ENCODE data around the gene RFX3.

The RFX3 gene

DNA sequence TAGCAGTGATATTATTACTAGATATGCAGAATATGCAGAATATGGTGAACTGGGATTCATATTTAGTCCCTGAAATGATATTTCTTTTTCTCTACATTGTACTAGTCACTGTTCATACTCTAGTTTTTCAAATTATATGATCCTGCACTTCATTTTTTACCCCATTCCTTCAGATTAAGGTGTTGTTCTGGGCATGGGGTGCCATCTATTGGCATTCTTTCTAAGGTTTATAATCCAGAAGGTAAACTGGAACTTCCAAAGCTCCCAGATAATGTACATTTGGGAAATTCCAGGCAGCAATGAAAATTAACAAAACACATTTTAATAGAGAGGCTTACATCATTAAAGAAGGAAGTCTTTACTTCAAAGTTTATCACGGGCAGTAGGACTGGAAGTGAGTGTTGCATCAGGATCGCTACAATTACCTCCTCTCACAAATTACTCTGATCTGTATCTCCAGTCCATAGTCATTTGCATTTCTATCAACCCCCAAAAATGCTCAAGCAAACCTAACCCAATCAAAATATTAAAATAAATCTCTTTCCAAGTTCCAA lies 12.5 kb downstream of the RFX3 start:
- DNase-seq (ENCODE audit: low spot score): no peak

DNA sequence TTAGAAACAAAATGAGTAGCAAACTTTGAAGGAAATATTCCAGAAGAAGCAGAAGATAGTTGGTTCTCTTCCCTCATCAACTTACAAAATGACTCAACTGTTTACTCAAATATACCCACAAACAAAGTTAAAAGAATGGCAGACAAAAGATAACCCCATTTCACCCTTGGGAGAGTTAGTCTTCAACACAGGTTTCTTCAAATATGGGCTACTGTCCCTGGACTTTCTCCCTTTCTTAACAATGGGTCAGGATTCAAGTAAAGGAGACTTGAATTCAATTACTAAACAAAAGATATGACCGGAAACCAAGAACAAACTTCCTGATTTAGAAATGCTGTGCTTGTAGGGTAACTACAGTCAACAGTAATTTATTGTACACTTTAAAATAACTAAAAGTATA lies 14.2 kb downstream of the RFX3 start:
- no peak for DNase-seq (ENCODE audit: low spot score)

DNA sequence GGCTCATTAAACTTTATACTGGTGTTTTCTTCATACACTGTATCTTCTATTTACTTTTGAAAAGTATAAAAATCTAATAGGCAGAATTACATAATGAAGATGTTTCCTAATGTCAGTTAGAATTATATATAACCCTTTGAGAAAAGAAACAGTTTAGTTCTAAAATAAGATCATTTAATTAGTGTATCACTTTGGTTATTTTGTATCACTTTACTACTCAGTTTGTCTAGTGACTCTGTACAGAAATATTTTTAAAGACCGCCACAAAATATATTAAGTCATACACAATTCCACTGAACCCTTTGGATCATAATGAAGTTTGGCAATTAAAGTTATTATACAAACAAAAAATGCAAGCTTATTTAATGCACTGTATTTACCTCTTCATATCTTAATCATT lies 15.0 kb downstream of the RFX3 start:
- DNase-seq (ENCODE audit: low spot score): no peak

DNA sequence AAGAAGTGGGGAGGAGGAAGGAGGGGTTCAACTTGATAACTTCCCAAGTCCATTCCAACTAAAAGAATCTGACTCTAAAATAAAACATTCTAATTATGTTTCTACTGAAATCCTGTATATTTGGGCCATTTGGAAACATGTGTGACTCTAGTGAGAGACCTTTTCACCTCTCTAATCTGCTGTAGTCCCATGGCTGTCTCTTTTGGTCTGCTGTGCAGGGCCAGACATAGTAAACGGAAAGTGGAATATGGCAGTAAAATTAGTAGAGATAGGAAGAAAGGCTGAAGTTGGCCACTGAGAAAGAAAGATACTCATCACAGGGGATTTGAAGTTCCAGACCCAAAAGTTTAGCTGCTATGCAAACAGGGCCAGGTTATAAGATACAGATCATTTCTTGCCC lies 15.9 kb downstream of the RFX3 start:
- no peak for DNase-seq (ENCODE audit: low spot score)

DNA sequence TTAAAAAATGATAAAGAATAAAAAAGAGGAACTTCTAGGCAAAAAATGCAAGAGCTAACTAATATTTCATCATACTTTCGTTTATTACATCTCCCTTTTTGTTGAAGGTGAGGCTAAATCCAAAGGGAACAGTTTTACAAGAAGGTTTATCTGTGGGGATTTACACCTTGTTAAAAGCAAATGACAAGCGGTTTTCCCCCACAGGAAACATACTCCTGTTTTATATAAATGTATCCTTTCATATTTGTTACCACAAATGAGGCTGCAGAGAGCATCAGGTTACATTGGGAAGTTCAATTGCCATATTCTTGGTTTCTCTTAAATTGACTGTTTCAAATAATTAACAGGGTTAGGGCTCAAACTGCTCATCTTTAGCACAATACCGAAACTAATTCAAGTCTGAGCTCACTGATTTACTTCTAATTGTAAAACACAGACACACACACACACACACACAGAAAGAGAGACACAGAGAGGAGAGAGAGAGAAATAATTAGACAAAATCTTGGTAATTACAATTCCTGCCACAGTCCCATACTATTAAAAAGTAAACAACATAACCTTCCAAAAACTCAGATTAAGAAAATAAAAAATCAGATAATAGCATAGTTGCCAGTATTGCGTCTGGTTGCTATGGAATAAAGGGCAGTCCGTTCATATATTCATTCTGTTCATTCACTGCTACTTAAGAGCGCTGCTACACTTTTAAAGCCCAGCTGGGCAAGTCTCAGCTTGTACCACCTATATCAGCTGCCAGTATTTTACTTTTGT lies 17.1 kb downstream of the RFX3 start:
- DNase-seq (ENCODE audit: low spot score): no peak

DNA sequence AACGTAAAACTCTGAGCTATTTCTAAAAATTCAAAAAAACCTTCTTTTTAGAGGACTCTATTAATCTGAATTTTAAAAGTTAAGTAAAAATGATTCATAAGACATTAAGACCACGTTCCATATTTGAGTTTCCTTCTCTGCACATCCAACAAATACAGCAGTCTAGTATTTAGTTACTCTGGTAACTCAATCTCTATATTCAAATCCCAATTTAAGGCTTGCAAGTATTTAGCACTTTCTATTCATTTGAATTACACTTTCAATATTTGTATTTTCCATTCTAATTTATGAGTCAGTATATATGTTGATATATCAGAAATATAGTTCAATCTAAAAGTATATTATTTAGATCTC lies 17.7 kb downstream of the RFX3 start:
- no peak for DNase-seq (ENCODE audit: low spot score)

DNA sequence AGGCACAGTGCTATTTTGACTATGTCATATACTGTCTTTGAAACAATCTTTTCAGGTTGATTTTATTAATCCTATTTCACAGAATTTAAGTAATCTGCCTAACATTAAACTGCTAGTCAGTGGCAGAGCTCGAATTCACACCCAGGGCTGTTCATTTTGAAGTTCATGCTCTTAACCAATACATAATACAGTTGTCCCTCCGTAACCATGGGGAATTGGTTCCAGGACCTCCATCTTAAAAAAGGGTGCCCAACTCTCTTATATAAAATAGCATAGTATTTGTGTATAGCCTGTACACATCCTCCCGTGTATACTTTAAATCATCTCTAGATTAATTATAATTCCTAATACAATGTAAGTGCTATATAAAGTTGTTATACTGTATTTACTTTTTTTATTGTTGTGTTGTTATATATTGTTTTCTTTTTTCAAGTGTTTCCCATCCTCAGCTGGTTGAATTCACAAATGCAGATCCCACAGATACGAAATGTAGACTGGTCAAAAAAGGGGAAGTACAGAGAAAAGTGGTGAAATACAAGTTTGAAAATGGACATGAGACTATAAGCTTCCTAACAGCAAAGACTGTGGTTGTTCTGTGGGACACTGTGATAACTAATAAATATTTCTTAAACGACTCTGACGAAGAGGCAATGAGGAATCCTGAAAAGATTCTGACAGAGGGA lies 18.3 kb downstream of the RFX3 start:
- no peak for DNase-seq (ENCODE audit: low spot score)

DNA sequence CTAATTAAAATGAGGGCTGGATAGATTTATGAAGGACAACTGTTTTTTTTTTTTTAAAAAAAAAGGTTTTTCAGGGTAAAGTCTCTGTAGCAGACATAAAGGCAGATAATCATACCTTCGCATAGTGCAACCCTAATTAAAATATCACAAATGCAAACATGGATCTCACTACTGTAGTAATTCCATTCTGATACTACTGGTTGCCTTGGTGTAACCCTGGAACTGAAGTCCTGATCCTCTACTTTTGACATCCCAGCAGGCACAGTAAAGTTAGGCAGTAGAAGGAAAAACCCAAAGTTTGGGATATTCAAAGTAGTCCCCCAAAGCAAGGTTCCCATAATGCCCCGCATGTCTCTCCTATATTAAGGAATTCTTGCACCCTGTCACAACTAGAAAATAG lies 19.6 kb downstream of the RFX3 start:
- DNase-seq (ENCODE audit: low spot score): no peak

DNA sequence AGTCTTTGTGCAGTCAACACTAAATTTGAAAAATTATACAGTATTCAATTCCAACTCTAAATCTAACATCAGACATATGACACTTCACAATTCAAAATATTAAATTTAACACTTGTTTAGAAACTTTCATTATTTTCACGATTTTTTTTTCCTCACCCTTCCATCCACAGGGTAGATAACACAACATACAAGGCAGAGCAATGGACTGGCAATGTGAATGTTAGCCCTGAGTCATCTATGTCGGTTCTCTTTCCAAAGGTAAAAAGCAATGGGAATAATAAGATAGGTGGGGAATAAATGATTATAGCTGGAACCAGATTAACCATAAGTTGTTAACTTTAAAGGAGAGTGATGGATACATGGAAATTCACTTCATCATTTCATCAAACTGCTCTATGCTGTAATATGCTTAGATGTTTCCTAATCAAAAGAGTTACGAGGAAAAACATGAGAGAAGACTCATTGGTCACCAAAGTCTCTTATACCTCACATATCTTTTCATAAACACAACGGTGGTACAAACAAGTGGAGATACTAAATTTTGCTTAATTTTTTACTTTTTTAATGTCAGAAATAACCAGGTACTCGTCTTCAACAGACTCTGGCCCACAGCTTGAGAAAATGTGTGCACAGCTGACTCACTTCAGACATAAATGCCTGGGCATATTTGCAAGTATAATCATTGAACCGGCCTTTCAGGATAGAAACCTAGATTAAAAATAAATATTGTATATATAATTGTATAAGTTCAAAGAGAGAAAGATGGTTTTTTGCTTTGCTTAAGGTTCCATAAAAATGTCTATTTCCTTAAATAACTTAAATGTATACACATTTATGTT lies 23.0 kb downstream of the RFX3 start:
- DNase-seq (ENCODE audit: low spot score): no peak

DNA sequence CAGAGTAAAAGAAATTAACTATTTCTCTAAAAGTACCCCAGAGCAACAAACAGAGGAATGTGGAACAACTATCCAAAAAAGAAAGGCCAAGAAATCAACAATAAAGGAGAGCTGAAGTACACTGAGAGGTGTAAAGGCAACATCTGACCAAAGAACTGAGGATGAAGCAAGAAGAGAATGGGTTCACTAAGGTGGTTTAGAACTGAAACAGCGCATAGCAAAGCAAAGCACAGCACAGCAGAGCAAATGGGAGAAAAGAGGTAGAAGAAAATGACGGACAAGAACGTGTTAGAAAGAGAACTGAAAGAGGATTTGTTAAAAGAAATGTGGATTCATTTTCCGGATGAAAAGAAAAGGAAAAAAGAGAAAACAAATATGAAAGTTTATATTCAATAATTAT lies 25.8 kb downstream of the RFX3 start:
- no peak for DNase-seq (ENCODE audit: low spot score)

DNA sequence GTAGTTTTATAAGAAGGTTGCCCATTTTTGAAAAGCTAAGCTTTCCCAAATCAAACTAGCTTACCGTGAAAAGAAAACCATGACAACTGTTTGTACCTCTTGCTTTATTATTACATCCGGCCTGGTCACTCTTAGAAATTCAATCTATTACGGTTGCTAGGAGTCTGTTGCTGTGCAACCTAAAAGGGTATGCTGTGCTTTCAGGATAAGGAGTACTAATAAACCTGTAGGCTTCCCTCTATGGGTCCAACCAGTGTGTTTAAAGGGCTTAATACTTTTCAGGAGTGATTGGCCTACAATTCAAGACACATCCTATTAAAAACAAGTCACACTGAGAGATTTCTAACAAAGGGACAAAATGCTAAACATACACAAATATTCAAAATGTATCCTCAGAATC lies 27.1 kb downstream of the RFX3 start:
- no peak for DNase-seq (ENCODE audit: low spot score)

DNA sequence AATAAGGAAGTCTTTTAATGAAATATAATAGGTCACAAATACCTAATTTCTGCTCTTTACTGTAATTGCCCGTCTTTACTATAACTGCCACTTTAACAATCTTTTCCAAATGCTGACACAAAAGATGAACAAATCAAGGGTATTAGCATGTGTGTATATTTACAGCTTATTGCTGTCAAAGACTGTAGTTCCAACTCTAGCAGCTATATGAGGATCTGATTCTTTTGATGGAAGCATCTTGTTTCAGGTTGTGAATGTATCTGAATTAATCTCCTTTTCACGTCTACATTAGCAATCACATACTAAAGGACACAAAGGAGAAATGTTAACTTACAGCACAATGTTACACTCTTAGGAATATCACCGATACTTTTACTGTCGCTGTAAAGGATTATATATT lies 27.9 kb downstream of the RFX3 start:
- DNase-seq (ENCODE audit: low spot score): no peak

DNA sequence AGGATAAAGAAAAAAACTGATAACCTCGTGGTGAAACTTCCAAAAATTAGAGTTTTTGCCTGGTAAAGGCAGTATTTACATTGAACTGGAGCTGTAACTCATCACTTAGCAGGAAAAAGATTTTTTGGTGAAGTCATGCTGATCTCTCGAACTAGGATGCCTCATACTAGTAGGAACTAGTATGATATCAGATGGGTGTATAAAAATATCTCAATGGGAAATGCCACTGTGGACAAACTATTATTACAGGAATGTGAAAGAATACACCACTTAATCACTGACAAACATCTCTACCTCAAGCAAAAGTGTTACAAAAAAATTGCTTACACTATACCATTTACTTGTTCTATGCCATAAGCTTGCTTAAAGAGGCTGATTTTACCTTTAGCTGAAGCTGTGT lies 28.4 kb downstream of the RFX3 start:
- DNase-seq (ENCODE audit: low spot score): no peak

DNA sequence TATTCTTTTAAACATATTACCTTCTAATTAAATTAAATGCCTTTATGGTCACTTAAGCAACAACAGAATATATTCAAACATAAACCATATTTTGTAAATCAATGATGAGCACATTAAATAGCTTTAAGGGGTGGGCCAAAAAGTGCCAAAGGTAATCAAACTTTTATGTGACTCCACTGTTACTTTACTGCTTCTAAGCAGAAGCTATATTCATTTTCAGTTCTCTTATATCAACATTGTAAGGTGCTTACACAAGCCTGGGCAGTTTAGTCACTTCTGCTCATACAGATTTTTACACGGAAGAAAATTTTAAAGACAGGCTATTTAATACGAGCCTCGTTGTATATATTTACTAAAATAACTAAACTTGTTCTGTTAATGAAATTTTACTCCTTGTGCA lies 29.9 kb downstream of the RFX3 start:
- DNase-seq (ENCODE audit: low spot score): no peak

DNA sequence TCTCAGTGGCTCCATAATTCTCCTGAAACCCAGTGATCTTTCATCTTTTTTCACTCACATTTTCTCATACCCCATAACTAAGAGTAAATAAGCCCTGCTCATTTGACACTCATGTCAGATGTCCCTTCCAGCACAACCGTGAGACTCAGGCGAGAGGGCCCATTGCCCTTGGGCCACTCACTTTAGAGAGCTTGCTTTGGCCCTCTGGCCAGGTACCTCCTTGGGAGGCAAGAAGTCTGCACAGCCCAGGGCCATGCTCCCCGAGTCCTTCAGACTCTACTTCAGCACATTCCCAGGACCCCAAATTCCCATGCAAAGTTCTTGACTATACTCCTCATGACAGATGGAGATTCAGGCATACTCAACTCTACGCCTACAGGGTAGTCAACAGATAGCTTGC lies 33.6 kb downstream of the RFX3 start:
- DNase-seq (ENCODE audit: low spot score): no peak

DNA sequence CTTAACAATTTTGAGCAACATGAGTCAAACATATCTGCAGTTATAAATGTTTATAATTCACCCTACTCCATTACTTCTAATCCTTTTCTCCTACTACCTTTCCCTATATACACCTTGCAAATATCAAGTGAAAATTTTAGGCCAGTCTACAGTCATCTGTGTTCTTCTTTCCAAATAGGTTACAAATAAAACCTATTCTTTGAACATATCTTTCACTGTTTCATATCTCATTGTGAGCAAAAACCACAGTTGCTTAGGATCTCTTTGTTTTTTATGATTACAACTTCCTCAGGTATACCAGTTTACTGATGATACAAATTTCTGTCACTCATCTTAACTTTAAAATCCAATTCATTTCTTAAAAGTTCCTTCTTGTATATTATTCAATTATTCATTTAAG lies 34.4 kb downstream of the RFX3 start:
- DNase-seq (ENCODE audit: low spot score): no peak

DNA sequence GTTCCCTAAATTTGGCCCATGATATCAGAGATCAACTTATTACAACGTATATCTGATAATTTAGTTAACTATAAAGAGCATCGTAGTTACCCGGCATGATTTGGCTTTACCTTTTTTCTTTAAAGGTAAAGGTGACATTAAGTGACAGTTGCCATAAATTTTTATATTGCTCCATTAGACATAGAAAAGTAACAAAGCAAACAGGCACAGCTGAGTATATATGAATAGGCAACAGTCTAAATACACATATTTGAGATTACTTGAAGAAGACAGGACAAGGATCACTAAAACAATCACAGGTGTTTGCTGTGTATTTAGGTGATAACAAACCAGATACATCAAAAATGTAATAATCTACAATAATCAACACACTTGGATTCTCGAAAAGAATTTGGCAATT lies 34.8 kb downstream of the RFX3 start:
- DNase-seq (ENCODE audit: low spot score): no peak

DNA sequence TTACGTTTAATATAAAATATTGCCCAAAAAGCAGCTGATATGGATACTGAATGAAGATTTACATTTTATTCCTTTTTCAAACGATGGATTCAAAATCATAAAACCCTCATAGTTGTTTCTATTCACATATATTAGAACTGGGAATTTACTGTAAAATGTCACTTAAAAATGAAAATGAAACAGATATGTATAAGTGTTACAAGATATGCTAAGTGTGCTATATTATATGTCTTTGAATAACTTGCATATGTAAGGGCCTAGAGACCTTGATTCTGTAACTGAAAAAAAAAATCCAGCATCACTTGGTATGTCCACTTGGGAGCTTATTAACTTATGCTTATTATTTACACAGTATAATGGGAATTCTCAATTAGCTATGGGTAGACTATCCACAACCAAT lies 43.2 kb downstream of the RFX3 start:
- DNase-seq (ENCODE audit: low spot score): no peak

DNA sequence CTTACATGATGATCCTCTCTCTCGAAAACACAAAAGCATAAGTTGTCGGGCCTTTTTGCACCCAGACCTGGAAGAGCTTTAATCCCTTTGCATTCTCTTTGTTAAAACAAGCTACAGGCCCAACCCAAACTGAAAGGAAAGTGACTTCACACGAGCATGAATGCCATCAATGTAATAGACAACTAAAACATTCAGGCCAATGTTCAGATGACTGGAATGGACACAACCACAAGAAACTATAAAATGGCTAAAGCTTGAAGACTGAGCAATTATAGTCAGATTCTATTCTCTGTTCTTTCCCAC lies 45.5 kb downstream of the RFX3 start:
- DNase-seq (ENCODE audit: low spot score): no peak

DNA sequence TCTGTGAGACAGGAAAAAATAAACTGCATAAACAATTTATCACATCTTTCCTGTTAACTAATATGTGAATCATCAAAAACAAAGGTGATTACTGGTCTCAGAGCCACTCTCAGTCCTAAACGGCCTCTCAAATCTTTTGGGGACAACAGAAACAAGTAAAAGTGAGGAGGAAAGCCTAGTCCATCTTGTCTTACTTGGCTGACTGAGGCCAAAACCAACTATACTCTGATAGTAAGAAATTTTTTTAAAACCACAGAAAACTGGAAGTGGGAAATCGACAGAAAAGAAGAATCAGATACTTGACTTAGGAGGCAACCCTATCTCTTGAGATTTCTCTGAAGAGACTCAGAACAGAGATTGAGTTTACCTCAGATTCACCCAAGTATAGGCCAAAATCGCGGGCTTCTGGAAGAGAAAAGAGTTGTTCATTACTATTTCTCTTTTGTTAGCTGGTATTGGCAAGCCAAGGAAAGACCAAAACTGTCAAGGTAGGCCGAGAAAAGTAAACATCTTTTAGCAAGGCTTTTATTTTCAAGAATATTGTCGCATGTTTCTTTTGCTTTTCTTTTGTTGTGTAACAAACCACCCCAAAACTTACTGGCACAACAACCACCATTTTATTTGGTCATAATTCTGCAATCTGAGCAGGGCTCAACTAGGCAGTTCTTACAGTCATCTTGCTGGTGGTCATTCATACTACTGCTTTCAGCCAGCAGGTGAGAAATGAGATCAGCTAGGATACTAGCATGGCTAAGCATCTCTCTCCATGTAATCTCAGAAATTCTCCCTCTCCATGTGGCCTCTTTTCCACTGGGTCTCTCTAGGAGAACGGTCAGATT lies 46.1 kb downstream of the RFX3 start:
- no peak for DNase-seq (ENCODE audit: low spot score)

DNA sequence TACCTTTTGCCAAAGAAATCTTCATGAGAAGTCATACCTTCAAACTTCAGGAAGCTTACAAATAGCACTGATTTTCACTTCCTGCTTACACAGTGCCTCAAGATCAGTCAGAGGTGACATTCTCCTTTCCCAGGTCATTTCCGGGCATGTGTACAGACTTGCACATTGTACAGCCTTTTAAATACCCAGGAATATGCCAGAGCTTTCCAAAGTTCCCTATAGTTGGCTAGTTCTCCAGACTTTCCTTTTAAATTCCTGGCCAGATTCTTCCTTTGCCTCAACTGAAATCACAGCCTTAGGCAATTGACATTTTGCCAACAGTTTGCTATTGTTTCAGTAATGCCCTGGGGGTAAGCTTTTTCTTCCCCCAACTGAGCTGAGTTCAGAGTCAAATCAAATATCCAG lies 47.2 kb downstream of the RFX3 start:
- DNase-seq (ENCODE audit: low spot score): no peak

DNA sequence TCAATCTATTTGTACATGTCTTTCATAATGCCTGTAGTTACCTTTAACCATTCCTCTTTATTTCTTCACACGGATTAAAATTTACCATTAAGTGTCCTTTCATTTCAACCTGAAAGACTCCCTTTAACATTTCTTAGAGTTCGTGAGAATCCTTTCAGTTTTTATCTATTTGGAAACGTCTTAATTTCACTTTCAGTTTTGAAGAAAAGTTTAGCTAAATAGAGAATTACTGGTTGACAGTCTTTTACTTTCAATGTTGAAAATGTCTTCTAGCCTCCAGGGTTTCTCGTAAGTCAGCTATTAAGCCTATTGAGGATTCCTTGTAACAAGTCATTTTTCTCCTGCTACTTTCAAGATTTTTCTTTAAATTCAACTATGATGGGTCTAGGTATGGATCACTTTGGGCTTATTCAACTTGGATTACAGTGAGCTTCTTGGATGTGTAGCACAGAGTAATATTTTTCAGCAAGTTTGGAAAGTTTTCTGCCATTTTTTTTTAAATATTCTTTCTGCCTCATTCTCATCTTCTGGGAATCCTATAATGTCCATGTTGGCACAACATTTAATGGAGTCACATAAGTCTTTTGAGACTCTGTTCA lies 48.5 kb downstream of the RFX3 start:
- DNase-seq (ENCODE audit: low spot score): no peak
